Pancreas (tissue), 10 donors: Measurements from ENCODE around the gene SEL1L2. TPM values are rescaled to one million over a fixed set of nuclear protein-coding genes. Genes with fewer than 3 reads are reported as not detected.

Experiments
- ATAC-seq, 4 donors: fragments of 200-7000 bp; cut with Tn5 transposase; one replicate each; pipeline versions ENCODE4 v1.8.0 to v1.9.1; 2020; ENCODE audit warnings: mild to moderate bottlenecking in 4 of 4, moderate library complexity in 4 of 4
- DNase-seq, 6 donors: peaks; one replicate each; pipeline ENCODE4 v3.0.0-alpha.2; 2020
- FAIRE-seq: peaks from 2 replicates; lab custom pipeline; 2012; peaks lifted over from hg19 to GRCh38; lab: Jason Lieb, UNC
- H3K27ac ChIP-seq, 4 donors: fragments of 200-600 bp; sonication (generic); 1 replicate in 3 of 4; 2 replicates in 1 of 4; pipeline versions ENCODE4 v1.5.0 to v1.8.0; 2020
- H3K27me3 ChIP-seq, 4 donors: fragments of 200-600 bp; one replicate each; pipeline ENCODE4 v1.8.0; 2021
- H3K36me3 ChIP-seq, 3 donors: fragments of 200-600 bp; sonication (generic) in 1 of 3; one replicate each; pipeline versions ENCODE4 v1.5.0 to v1.8.0; 2020 to 2021
- H3K4me1 ChIP-seq, 3 donors: fragments of 200-600 bp; one replicate each; pipeline ENCODE4 v1.8.0; 2021
- H3K4me3 ChIP-seq, 4 donors: fragments of 200-600 bp; sonication (generic) in 2 of 4; one replicate each; pipeline versions ENCODE4 v1.5.0 to v1.8.0; 2020 to 2021
- H3K9me3 ChIP-seq, 4 donors: fragments of 200-600 bp; one replicate each; pipeline ENCODE4 v1.8.0; 2021
- WGBS, 2 donors: extraction: QIAGEN DNeasy Blood & Tissue Kit; methylation state at CpG; one replicate each; pipeline ENCODE4 v1.1.7; 2013; 5-methylcytosine and 5-hydroxymethylcytosine counted together
- intact Hi-C, 3 donors: fragments of 100-400 bp; cut with DNase I; formaldehyde crosslinking; loops; one replicate each; pipeline versions ENCODE4 v1.11.1 to v1.14.2; 2022
- polyA plus RNA-seq, 2 donors: library from polyadenylated mRNA; stranded (reverse); fragments of 200-250 nt; gene quantifications; one replicate each; pipeline ENCODE4 v1.2.3, GENCODE V29; 2013
- total RNA-seq, 6 donors: library from RNA; stranded (reverse); fragmentation: NEBNext Ultra II Directional in 4 of 6; extraction: Animal tissue kit (Norgen Biotek cat#: 25700) in 4 of 6; gene quantifications; one replicate each; pipeline versions ENCODE4 v1.2.1 to v1.2.4, GENCODE V29; 2021 to 2023
- TF ChIP-seq, protein P1 (sequence below), 4 donors: fragments of 200-600 bp; sonication (generic) in 3 of 4; IDR thresholded peaks; one replicate each; pipeline versions ENCODE4 v1.5.0 to v1.8.0; 2021; ENCODE audit warnings: antibody characterized with exemption in 4 of 4
- donor health status: healthy with polysubstance abuse.
- donor health status: DM: no; HTN: no; CAD: no; lungs with moderate emphysema.
- donor health status: DM: no; HTN: no; CAD: no.
- donor health status: control.
- donor health status: control.
- donor health status: Bipolar disorder and iron deficiency.
- donor health status: DM: yes; HTN: yes; CAD: no.
- donor health status: DM: no; HTN: no; CAD: no.
- donor health status: DM: no; HTN: no; CAD: no.
- donor health status: DM: yes; HTN: yes; CAD: no.

SEL1L2 gene
- total and polyA plus RNA-seq, 8 donors: 0.46 TPM; not detected in 7

DNA sequence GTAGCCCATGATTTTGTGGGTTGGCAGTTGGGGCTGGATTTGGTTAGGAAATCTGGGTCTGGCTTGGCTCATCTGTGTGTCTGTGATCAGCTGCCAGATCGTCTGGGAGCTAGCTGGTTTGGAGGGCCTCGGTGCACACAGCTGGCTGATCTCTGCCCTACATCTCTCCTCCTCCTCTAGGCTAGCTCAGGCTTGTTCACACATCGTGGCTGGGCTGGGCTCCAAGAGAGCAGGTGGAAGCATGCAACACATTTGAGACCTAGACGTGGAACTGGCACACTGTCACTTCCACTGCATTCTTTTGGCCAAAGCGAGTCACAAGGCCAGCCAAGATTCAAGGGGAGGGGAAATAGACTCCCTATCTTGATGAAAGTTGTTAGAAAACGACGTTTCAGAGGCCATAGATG is 189.7 kb downstream of the SEL1L2 start:
- DNase-seq (peak; percentile 83 to 95 (median 91)), FAIRE-seq (no peak), ATAC-seq (peak; percentile 97 to 100 (median 99))
- TF ChIP-seq, protein P1, sequence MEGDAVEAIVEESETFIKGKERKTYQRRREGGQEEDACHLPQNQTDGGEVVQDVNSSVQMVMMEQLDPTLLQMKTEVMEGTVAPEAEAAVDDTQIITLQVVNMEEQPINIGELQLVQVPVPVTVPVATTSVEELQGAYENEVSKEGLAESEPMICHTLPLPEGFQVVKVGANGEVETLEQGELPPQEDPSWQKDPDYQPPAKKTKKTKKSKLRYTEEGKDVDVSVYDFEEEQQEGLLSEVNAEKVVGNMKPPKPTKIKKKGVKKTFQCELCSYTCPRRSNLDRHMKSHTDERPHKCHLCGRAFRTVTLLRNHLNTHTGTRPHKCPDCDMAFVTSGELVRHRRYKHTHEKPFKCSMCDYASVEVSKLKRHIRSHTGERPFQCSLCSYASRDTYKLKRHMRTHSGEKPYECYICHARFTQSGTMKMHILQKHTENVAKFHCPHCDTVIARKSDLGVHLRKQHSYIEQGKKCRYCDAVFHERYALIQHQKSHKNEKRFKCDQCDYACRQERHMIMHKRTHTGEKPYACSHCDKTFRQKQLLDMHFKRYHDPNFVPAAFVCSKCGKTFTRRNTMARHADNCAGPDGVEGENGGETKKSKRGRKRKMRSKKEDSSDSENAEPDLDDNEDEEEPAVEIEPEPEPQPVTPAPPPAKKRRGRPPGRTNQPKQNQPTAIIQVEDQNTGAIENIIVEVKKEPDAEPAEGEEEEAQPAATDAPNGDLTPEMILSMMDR (IDR thresholded peaks at IDR 0.05): no peak
- H3K36me3 ChIP-seq: peaks cover 0 to 18% (median 17%) of the 10 kb centered on the region in 3 donors
- 6% methylated on average over 7 of the region's 7 CpGs for WGBS, 2 donors
- no peak overlapping the region for H3K4me3 ChIP-seq
- no peaks in the 10 kb centered on the region for H3K27me3 ChIP-seq
- no peaks in the 10 kb centered on the region for H3K9me3 ChIP-seq
- H3K4me1 ChIP-seq: peaks cover 3 to 12% (median 7%) of the 10 kb centered on the region in 3 donors
- peak overlapping the region; percentile 30 to 58 (median 39) for H3K27ac ChIP-seq
- intact Hi-C loops: no loop called here

DNA sequence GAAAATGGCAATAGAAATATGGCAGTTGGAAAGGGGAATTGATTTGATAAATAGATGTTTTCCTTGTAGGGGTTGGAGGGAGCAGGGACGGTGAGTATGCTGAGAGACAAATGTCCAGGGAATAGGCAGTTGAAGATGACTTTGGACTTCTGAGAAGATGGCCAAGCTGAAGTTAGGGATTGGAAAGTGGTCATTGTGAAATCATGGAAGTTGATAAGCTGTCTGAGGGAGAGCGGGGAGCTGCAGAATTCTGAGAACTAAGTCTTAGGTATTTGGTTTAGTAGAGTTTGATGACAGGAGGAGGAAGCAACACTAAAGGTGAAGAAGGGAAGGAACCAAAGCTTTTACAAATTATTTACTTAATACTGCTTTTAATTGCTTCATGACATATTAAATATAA is 190.4 kb downstream of the SEL1L2 start:
- intact Hi-C loops: no loop called here
- TF ChIP-seq, protein P1 (IDR thresholded peaks at IDR 0.05): no peak
- 81 to 92% methylated on average over 2 of the region's 2 CpGs for WGBS, 2 donors
- H3K4me1 ChIP-seq: peaks cover 3 to 12% (median 7%) of the 10 kb centered on the region in 3 donors
- FAIRE-seq: no peak
- no peaks in the 10 kb centered on the region for H3K9me3 ChIP-seq
- peak overlapping the region in 3 of 4 donors; percentile 30 to 47 (median 31) for H3K27ac ChIP-seq
- no peaks in the 10 kb centered on the region for H3K27me3 ChIP-seq
- no peak overlapping the region for H3K4me3 ChIP-seq
- peaks cover 0 to 25% (median 20%) of the 10 kb centered on the region in 3 donors for H3K36me3 ChIP-seq
- no peak for DNase-seq
- no peak for ATAC-seq

Other genes with a start within 250 kb of the SEL1L2 start
- 1 to 10 TPM; 2.8 to 7.4 (median 6.2) TPM for gene ESF1, start 205.7 kb downstream of the SEL1L2 start, total RNA-seq
- 1 to 10 TPM; 4.8 to 5.8 TPM for gene ESF1, start 205.7 kb downstream of the SEL1L2 start, polyA plus RNA-seq
- 10 to 100 TPM in 1 of 6 donors, 1 to 10 TPM in 5; 6.6 to 11.2 (median 8.9) TPM for gene NDUFAF5, start 205.6 kb downstream of the SEL1L2 start, total RNA-seq
- gene NDUFAF5, start 205.6 kb downstream of the SEL1L2 start, polyA plus RNA-seq: 10 to 100 TPM; 20.4 to 21.9 TPM
- gene MACROD2, start 4.9 kb upstream of the SEL1L2 start, total RNA-seq: 1 to 10 TPM; 2.3 to 4.9 (median 3.1) TPM
- gene MACROD2, start 4.9 kb upstream of the SEL1L2 start, polyA plus RNA-seq: 1 to 10 TPM; 1.7 to 2.1 TPM